A673 (cell line): ENCODE measurements around the gene SLC9A5. TPM values are rescaled to one million over a fixed set of nuclear protein-coding genes. Genes with fewer than 3 reads are reported as not detected.

Source experiments
- BruUV-seq: library from RNA; stranded (reverse); fragments of 400-500 nt; replicated peaks from 2 replicates; lab custom pipeline; 2021; lab: Mats Ljungman, UMichigan
- CTCF ChIA-PET: fragments of 300-600 bp; sonication (Branson Sonifier 250); formaldehyde crosslinking; loops from one replicate; lab custom pipeline; 2022; ENCODE audit warnings: antibody characterized with exemption; lab: Charles Lee
- POLR2A ChIA-PET: fragments of 300-600 bp; sonication (Branson Sonifier 250); formaldehyde crosslinking; loops from one replicate; lab custom pipeline; 2022; ENCODE audit warnings: antibody characterized with exemption; ENCODE audit not compliant: low non-redundant PET; lab: Charles Lee
- DNase-seq: peaks from one replicate; pipeline ENCODE4 v3.0.0-alpha.2; 2015; ENCODE audit warnings: low spot score
- H3K27ac ChIP-seq: fragments of 200-600 bp; sonication (generic); 2 replicates; pipeline ENCODE4 v1.5.1; 2016; ENCODE audit warnings: mixed run types, low read depth, mild to moderate bottlenecking, mixed read lengths, antibody characterized with exemption, low read length; ENCODE audit not compliant: poor library complexity, severe bottlenecking
- H3K27me3 ChIP-seq: fragments of 200-600 bp; sonication (generic); replicated peaks from 2 replicates; pipeline ENCODE4 v1.6.1; 2017; ENCODE audit warnings: mixed run types, low read depth, mild to moderate bottlenecking, mixed read lengths, antibody characterized with exemption, low read length; ENCODE audit not compliant: insufficient read depth, poor library complexity
- H3K36me3 ChIP-seq: fragments of 200-600 bp; sonication (generic); 2 replicates; pipeline ENCODE4 v1.6.1; 2016; ENCODE audit warnings: mixed run types, mild to moderate bottlenecking, mixed read lengths, antibody characterized with exemption, low read length; ENCODE audit not compliant: insufficient read depth, poor library complexity, severe bottlenecking
- H3K4me1 ChIP-seq: fragments of 200-600 bp; sonication (generic); 2 replicates; pipeline ENCODE4 v1.6.1; 2017; ENCODE audit warnings: mixed run types, mild to moderate bottlenecking, mixed read lengths, antibody characterized with exemption, low read length; ENCODE audit not compliant: insufficient read depth, poor library complexity, severe bottlenecking
- H3K4me3 ChIP-seq: fragments of 200-600 bp; sonication (generic); 2 replicates; pipeline ENCODE4 v1.5.1; 2016; ENCODE audit warnings: low read depth, mixed run types, mild to moderate bottlenecking, mixed read lengths, low read length; ENCODE audit not compliant: poor library complexity, severe bottlenecking
- H3K9me3 ChIP-seq: fragments of 200-600 bp; sonication (generic); 2 replicates; pipeline ENCODE4 v1.6.1; 2016; ENCODE audit warnings: mixed run types, low read depth, mild to moderate bottlenecking, mixed read lengths, antibody characterized with exemption, low read length; ENCODE audit not compliant: poor library complexity, severe bottlenecking
- EZH2 ChIP-seq: fragments of 200-600 bp; sonication (generic); IDR thresholded peaks from 2 replicates; pipeline ENCODE4 v1.6.1; 2017; ENCODE audit warnings: borderline replicate concordance, low read depth, mild to moderate bottlenecking, mixed read lengths, antibody characterized with exemption, low read length; ENCODE audit not compliant: poor library complexity, severe bottlenecking
- intact Hi-C: fragments of 100-400 bp; cut with micrococcal nuclease; formaldehyde crosslinking; loops from one replicate; pipeline ENCODE4 v1.10.0; 2022; ENCODE audit not compliant: unreplicated experiment
- total RNA-seq: library from RNA; stranded (reverse); gene quantifications from 2 replicates; pipeline ENCODE4 v1.2.3, GENCODE V29; 2021
- TF ChIP-seq, protein P1 (sequence below): fragments of 300-800, 200-600 bp; sonication (generic); conservative IDR thresholded peaks from 2 replicates; pipeline ENCODE4 v1.5.1; 2017; ENCODE audit warnings: low read depth, mild to moderate bottlenecking, antibody characterized with exemption, low read length, moderate library complexity, mixed read lengths

The SLC9A5 gene
- total RNA-seq, 1 experiment from 2014 or later = 2.4 TPM

DNA sequence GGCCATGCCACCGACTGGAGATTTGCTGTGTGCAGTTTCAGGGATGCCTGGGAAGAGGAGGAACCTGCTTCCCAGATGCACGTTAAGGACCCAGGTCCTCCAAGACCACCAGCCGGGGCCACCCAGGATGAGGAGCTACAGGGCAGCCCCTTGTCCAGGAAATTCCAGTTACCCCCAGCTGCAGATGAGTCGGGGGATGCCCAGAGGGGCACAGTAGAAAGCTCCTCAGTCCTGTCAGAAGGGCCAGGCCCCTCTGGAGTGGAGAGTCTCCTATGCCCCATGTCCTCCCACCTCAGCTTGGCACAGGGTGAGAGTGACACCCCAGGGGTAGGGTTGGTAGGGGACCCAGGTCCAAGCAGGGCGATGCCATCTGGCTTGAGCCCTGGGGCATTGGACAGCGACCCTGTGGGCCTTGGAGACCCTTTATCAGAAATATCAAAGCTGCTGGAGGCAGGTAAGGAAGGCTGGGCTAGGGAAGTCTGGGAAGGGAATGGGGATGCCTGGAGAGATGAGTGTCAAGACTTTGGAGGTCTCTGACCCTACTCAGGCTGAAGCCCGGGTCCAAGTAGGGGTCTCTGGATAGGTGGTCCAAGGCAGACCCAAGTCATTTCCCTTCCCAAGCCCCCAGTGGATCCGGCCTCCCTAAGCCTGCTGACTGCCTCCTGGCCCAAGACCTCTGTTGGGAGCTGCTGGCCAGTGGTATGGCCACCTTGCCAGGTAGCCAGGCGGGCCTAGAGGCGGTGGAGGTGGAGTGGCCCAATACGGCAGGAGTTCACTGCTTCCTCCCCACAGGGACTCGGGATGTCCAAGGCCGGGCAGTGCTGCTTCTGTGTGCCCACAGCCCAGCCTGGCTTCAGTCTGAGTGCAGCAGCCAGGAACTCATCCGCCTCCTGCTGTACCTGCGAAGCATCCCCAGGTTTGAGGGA lies 31.6 kb downstream of the SLC9A5 start:
- H3K4me1 ChIP-seq = no peaks in the 10 kb centered on the region
- H3K36me3 ChIP-seq = no peaks in the 10 kb centered on the region
- intact Hi-C loops = no loop called here
- no peaks in the 10 kb centered on the region for H3K9me3 ChIP-seq
- H3K27me3 ChIP-seq = no peaks in the 10 kb centered on the region
- no TSS peak for BruUV-seq
- peak overlapping the region; percentile 69 for H3K4me3 ChIP-seq
- no peak for DNase-seq
- POLR2A ChIA-PET = no interaction called here
- CTCF ChIA-PET = no interaction called here
- no peak for TF ChIP-seq EZH2
- TF ChIP-seq, protein P1, sequence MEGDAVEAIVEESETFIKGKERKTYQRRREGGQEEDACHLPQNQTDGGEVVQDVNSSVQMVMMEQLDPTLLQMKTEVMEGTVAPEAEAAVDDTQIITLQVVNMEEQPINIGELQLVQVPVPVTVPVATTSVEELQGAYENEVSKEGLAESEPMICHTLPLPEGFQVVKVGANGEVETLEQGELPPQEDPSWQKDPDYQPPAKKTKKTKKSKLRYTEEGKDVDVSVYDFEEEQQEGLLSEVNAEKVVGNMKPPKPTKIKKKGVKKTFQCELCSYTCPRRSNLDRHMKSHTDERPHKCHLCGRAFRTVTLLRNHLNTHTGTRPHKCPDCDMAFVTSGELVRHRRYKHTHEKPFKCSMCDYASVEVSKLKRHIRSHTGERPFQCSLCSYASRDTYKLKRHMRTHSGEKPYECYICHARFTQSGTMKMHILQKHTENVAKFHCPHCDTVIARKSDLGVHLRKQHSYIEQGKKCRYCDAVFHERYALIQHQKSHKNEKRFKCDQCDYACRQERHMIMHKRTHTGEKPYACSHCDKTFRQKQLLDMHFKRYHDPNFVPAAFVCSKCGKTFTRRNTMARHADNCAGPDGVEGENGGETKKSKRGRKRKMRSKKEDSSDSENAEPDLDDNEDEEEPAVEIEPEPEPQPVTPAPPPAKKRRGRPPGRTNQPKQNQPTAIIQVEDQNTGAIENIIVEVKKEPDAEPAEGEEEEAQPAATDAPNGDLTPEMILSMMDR = no peak
- no peak overlapping the region for H3K27ac ChIP-seq

DNA sequence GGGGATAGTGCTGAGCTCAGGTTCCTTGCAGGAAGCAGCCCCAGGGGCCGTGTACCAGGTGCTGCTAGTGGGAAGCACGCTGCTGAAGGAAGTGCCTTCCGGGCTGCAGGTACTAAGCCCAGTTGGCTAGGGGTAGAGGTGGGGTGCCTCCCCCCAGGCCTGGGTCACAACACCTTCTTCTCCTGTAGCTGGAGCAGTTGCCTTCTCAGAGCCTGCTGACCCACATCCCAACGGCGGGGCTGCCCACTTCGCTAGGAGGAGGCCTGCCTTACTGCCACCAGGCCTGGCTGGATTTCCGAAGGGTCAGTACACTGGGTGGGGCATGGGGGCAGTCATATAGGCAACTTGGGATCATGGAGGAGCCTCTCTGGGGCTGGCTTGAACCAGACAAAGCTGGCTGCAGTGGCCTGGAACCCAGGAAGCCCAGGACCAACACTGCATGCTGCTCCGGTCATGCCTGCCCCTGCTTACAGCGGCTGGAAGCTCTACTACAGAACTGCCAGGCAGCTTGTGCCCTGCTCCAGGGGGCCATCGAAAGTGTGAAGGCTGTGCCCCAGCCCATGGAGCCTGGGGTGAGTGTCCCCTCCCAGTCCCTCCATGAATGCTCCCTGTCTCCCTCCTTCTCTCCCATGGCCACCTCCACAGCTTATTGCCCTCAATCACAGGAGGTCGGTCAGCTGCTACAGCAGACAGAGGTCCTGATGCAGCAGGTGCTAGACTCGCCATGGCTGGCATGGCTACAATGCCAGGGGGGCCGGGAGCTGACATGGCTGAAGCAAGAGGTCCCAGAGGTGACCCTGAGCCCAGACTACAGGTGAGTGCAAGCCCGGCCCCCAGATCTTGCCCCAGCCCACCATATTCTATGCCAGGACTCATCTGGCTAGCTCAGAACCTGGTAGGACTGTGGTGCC lies 33.0 kb downstream of the SLC9A5 start:
- CTCF ChIA-PET = interaction anchor here (0.5 to 0.7 kb wide), 2 partner anchors 78 to 112 kb away, joined by 6 read pairs; no protein-coding TSS in a partner anchor
- Histone ChIP-seq H3K4me3 (no peak overlapping the region), H3K9me3 (no peaks in the 10 kb centered on the region), H3K36me3 (no peaks in the 10 kb centered on the region), H3K4me1 (no peaks in the 10 kb centered on the region), H3K27me3 (no peaks in the 10 kb centered on the region), H3K27ac (no peak overlapping the region)
- BruUV-seq = no TSS peak
- intact Hi-C loops = no loop called here
- no peak for TF ChIP-seq EZH2
- TF ChIP-seq, protein P1 = no peak
- POLR2A ChIA-PET = no interaction called here
- no peak for DNase-seq

DNA sequence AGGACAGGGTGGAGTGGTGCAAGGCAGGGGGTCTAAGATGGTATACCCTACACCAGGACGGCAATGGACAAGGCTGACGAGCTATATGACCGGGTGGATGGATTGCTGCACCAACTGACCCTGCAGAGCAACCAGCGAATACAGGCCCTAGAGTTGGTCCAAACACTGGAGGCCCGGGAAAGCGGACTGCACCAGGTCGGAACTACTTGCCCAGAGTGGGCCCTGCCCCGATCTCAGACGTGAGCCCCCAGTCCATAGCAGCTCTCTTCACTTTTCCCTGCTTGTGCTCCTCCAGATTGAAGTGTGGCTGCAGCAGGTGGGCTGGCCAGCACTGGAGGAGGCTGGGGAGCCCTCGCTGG lies 33.6 kb downstream of the SLC9A5 start:
- BruUV-seq = no TSS peak
- H3K27ac ChIP-seq = no peak overlapping the region
- no peaks in the 10 kb centered on the region for H3K36me3 ChIP-seq
- intact Hi-C loops = no loop called here
- no peak for TF ChIP-seq EZH2
- TF ChIP-seq, protein P1 = no peak
- no peaks in the 10 kb centered on the region for H3K27me3 ChIP-seq
- no peak for DNase-seq
- no peak overlapping the region for H3K4me3 ChIP-seq
- POLR2A ChIA-PET = no interaction called here
- H3K4me1 ChIP-seq = no peaks in the 10 kb centered on the region
- no peaks in the 10 kb centered on the region for H3K9me3 ChIP-seq
- CTCF ChIA-PET = interaction anchor here (0.5 kb wide), 1 partner anchor 78 kb away, joined by 6 read pairs; no protein-coding TSS in a partner anchor
